HEK293T (cell line): ENCODE measurements around the gene ARHGAP33.

ENCODE experiments used
- CTCF ChIA-PET: fragments of 350-600 bp; formaldehyde crosslinking; extraction: SDS; loops from one replicate; lab custom pipeline; 2021; ENCODE audit warnings: antibody characterized with exemption, inconsistent platforms; lab: Yijun Ruan, JAX
- POLR2A ChIA-PET: fragments of 350-600 bp; formaldehyde crosslinking; extraction: SDS; loops from one replicate; lab custom pipeline; 2020; ENCODE audit warnings: antibody characterized with exemption, inconsistent platforms; lab: Yijun Ruan, JAX
- DNase-seq: peaks from one replicate; pipeline ENCODE4 v3.0.0; 2012; ENCODE audit warnings: mixed read lengths; ENCODE audit errors: extremely low spot score
- ARNT ChIP-seq: fragments of 450-650 bp; IDR thresholded peaks from 2 replicates; pipeline ENCODE4 v1.6.1; 2017; ENCODE audit warnings: mild to moderate bottlenecking
- BHLHE40 ChIP-seq: fragments of 450-650 bp; IDR thresholded peaks from 2 replicates; pipeline ENCODE4 v1.6.1; 2016; ENCODE audit warnings: mild to moderate bottlenecking, moderate library complexity, borderline replicate concordance
- CTBP1 ChIP-seq: fragments of 450-650 bp; IDR thresholded peaks from 2 replicates; pipeline ENCODE4 v1.6.1; 2016; ENCODE audit warnings: borderline replicate concordance
- ELF4 ChIP-seq: fragments of 450-650 bp; IDR thresholded peaks from 2 replicates; pipeline ENCODE4 v1.6.1; 2017; ENCODE audit warnings: antibody characterized with exemption
- FOXA1 ChIP-seq: fragments of 450-650 bp; IDR thresholded peaks from 2 replicates; pipeline ENCODE4 v1.6.1; 2016; ENCODE audit warnings: mild to moderate bottlenecking
- FOXK2 ChIP-seq: fragments of 450-650 bp; IDR thresholded peaks from 2 replicates; pipeline ENCODE4 v1.6.1; 2016; ENCODE audit warnings: mild to moderate bottlenecking
- FOXM1 ChIP-seq: fragments of 450-650 bp; IDR thresholded peaks from 2 replicates; pipeline ENCODE4 v1.6.1; 2017; ENCODE audit warnings: mild to moderate bottlenecking, borderline replicate concordance
- HDGF ChIP-seq: fragments of 450-650 bp; IDR thresholded peaks from 2 replicates; pipeline ENCODE4 v1.6.1; 2017; ENCODE audit warnings: antibody characterized with exemption, borderline replicate concordance
- L3MBTL2 ChIP-seq: fragments of 450-650 bp; conservative IDR thresholded peaks from 2 replicates; pipeline ENCODE4 v1.6.1; 2016; ENCODE audit warnings: mild to moderate bottlenecking
- LEF1 ChIP-seq: fragments of 450-650 bp; IDR thresholded peaks from 2 replicates; pipeline ENCODE4 v1.6.1; 2017; ENCODE audit warnings: mild to moderate bottlenecking, borderline replicate concordance
- NFRKB ChIP-seq: fragments of 450-650 bp; IDR thresholded peaks from 2 replicates; pipeline ENCODE4 v1.6.1; 2016; ENCODE audit warnings: mild to moderate bottlenecking, moderate library complexity
- SP1 ChIP-seq: fragments of 450-650 bp; IDR thresholded peaks from 2 replicates; pipeline ENCODE4 v1.6.1; 2017
- SUZ12 ChIP-seq: fragments of 450-650 bp; IDR thresholded peaks from 2 replicates; pipeline ENCODE4 v1.6.1; 2016; ENCODE audit warnings: mild to moderate bottlenecking
- TARDBP ChIP-seq: fragments of 450-650 bp; IDR thresholded peaks from 2 replicates; pipeline ENCODE4 v1.6.1; 2016
- ZNF384 ChIP-seq: fragments of 450-650 bp; IDR thresholded peaks from 2 replicates; pipeline ENCODE4 v1.6.1; 2016
- TF ChIP-seq, protein P1 (sequence below): fragments of 450-650 bp; IDR thresholded peaks from 2 replicates; pipeline ENCODE4 v1.6.1; 2016

ARHGAP33 gene

GRCh38 chr19:35775298-35776101 is at the start of gene ARHGAP33:
ARHGAP33 (plus strand) TSS chr19:35775564; CDS start chr19:35775659, 95 bp downstream.
- POLR2A ChIA-PET = no interaction called here
- peak; percentile 99 for DNase-seq

GRCh38 chr19:35727053-35727955 is 48.1 kb upstream of the ARHGAP33 start:
- ChIA-PET CTCF (no interaction called here), POLR2A (no interaction called here)
- TF ChIP-seq BHLHE40 = no peak
- no peak for DNase-seq

More at GRCh38 chr19:35775298-35776101, at the start of gene ARHGAP33:
- CTCF ChIA-PET = no interaction called here
- TF ChIP-seq, protein P1, sequence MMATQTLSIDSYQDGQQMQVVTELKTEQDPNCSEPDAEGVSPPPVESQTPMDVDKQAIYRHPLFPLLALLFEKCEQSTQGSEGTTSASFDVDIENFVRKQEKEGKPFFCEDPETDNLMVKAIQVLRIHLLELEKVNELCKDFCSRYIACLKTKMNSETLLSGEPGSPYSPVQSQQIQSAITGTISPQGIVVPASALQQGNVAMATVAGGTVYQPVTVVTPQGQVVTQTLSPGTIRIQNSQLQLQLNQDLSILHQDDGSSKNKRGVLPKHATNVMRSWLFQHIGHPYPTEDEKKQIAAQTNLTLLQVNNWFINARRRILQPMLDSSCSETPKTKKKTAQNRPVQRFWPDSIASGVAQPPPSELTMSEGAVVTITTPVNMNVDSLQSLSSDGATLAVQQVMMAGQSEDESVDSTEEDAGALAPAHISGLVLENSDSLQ = peak; percentile 79
- no peak for TF ChIP-seq FOXA1

DNA sequence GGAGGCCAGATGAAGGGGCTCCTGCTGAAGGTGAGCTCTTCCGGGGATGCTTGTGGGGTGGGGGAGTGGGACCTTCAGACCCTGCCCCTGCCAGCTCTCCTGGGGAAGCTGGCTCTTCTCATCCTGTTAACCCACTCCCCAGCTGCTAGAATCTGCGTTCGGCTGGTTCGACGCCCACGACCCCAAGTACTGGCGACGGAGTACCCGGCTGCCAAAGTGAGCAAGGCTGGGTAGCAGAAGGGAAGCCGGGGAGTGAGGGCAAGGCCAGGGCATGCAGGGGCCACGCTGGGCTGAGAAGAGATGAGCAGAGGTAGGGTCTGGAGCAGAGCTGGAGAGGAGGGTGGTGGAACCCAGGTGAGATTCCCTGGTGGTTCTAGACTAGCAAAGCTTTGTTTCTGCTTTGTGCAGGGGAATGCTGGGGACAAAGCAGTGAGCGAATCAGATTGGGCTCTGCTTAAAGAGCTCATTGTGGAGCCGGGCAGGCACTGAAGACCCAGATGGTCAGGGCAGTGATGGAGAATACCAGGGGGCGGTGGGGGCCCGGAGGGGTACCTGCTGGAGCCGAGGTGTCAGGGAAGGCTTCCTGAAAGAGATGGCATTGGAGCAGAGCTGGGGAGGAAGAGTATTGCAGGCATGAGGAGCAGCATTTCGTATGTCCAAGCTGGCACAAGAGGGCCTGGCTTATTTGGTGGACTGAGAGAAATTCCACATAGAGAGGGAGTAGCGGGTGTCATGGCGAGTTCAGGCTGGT is 47.2 kb upstream of the ARHGAP33 start:
- no peak for TF ChIP-seq FOXA1
- TF ChIP-seq, protein P1 = no peak
- TF ChIP-seq SP1 = no peak
- TF ChIP-seq ARNT = no peak
- CTCF ChIA-PET = no interaction called here
- POLR2A ChIA-PET = interaction anchor here (1.2 kb wide), 1 partner anchor 12 kb away, joined by 3 read pairs; no protein-coding TSS in a partner anchor
- DNase-seq = no peak

DNA sequence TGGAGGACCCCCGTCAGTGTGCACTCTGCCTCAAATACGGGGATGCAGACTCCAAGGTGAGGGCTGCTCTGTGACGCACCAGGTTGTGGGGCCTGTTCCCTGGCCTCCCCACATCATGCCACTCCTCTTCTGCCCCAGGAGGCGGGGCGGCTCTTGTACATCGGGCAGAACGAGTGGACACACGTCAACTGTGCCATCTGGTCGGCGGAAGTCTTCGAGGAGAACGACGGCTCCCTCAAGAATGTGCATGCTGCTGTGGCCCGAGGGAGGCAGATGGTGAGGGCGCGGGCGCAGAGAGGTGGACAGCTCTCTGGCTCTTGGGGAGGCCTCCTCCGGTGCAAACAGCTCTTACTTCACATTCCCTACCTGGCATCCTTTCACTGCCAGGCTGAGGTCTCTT is 46.3 kb upstream of the ARHGAP33 start:
- ChIA-PET POLR2A (interaction anchor here (1.2 kb wide), 1 partner anchor 11 kb away, joined by 3 read pairs; no protein-coding TSS in a partner anchor), CTCF (no interaction called here)
- TF ChIP-seq BHLHE40 = no peak
- TF ChIP-seq FOXK2 = no peak
- TF ChIP-seq ZNF384 = no peak
- TF ChIP-seq L3MBTL2 = no peak
- no peak for TF ChIP-seq LEF1
- no peak for TF ChIP-seq SP1
- TF ChIP-seq, protein P1 = no peak
- DNase-seq = no peak

GRCh38 chr19:35729763-35730162 is 45.6 kb upstream of the ARHGAP33 start:
- no peak for TF ChIP-seq SUZ12
- TF ChIP-seq ELF4 = no peak
- no peak for TF ChIP-seq HDGF
- TF ChIP-seq NFRKB = no peak
- TF ChIP-seq FOXK2 = no peak
- TF ChIP-seq TARDBP = no peak
- no peak for TF ChIP-seq SP1
- no peak for TF ChIP-seq ARNT
- no peak for TF ChIP-seq FOXM1
- CTCF ChIA-PET = no interaction called here
- POLR2A ChIA-PET = interaction anchor here (2.5 kb wide), 1 partner anchor 11 kb away, joined by 7 read pairs; no protein-coding TSS in a partner anchor
- no peak for DNase-seq

DNA sequence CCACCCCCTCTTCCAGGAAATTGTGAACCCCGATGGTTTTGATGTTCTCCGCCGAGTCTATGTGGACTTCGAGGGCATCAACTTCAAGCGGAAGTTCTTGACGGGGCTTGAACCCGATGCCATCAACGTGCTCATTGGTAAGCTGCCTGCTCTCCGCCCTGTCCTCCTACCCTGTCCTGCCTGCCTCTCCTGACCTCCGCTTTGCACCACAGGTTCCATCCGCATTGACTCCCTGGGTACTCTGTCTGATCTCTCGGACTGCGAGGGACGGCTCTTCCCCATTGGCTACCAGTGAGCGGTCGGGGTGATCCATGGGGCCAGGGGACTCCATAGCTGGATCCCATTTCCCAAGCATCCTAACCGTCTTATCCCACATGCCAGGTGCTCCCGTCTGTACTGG is 45.0 kb upstream of the ARHGAP33 start:
- no peak for DNase-seq
- TF ChIP-seq TARDBP = no peak
- TF ChIP-seq LEF1 = no peak
- CTCF ChIA-PET = no interaction called here
- POLR2A ChIA-PET = interaction anchor here (1.5 to 2.5 kb wide), 2 partner anchors 10 to 15 kb away, joined by 6 to 7 read pairs; partner anchors contain the start of genes PSENEN and U2AF1L4

DNA sequence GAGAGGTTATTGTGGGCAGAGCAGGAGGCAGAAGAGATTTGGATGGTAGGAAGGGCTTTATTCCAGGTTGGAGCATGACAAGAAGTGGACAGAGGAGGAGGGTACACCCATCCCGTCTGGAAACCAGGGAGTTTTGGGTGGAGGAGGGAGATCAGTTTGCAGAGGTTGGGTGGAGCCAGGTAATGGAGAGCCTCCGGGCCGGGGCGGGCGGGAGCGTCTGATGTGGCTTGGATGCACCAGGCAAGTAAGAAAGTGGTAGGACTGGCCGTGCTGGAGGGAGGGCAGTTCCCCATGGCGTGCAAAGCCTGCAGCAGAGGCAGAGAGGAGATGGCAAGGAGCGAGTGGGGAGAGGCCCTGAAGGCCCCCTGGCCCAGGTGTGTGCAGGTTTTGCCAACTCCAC is 44.0 kb upstream of the ARHGAP33 start:
- DNase-seq = no peak
- TF ChIP-seq LEF1 (no peak), FOXA1 (no peak), NFRKB (no peak), SP1 (no peak), SUZ12 (no peak), ELF4 (no peak), L3MBTL2 (no peak), CTBP1 (no peak), TARDBP (no peak), FOXK2 (no peak)
- ChIA-PET POLR2A (interaction anchor here (1.5 to 2.5 kb wide), 2 partner anchors 9 to 14 kb away, joined by 6 to 7 read pairs; partner anchors contain the start of genes PSENEN and U2AF1L4), CTCF (no interaction called here)
